NCI-H2029 (cell line): Measurements from ENCODE around the gene PGAM2.
"Not testable (repeated sequence)": the region's sequence is repeated elsewhere in the genome, so short reads cannot be mapped to it uniquely, and the experiment has no call there.

Experiments used
- DNase-seq: peaks from one replicate; lab custom pipeline; 2025; lab: John Stamatoyannopoulos, UW

The PGAM2 gene

DNA sequence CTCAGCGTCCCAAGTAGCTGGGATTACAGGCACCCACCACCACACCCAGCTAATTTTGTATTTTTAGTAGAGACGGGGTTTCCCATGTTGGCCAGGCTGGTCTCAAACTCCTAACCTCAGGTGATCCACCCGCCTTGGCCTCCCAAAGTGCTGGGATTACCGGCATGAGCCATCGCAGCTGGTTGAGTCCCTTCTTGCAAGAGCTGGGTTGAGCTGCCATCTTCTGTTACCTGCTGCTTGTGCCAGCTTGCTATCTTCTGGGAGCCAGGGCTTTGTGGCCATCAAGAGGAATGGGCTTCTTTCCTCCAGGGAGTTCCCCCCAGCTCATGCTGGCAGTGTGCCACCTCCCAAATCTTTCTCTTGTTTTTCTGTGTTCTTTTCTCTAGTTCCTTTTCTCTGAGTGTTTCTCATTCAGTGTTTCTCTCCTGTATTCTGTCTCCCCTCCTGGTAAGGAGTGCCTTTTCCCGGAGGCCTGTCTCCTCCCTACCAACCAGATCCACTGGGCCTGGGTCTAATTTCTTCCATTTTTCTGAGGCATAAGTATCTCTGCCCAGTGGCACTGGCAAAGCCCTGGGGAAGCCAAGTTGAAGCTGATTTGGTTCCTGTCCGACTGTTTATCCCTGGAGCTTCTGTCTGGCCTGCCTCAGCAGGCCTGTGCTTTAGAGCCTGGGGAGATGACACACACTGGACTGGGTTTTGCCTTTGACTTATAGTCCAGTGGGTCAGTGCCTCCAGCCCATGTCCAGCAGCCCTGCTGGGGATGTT lies 17.2 kb downstream of the PGAM2 start:
- no peak for DNase-seq

DNA sequence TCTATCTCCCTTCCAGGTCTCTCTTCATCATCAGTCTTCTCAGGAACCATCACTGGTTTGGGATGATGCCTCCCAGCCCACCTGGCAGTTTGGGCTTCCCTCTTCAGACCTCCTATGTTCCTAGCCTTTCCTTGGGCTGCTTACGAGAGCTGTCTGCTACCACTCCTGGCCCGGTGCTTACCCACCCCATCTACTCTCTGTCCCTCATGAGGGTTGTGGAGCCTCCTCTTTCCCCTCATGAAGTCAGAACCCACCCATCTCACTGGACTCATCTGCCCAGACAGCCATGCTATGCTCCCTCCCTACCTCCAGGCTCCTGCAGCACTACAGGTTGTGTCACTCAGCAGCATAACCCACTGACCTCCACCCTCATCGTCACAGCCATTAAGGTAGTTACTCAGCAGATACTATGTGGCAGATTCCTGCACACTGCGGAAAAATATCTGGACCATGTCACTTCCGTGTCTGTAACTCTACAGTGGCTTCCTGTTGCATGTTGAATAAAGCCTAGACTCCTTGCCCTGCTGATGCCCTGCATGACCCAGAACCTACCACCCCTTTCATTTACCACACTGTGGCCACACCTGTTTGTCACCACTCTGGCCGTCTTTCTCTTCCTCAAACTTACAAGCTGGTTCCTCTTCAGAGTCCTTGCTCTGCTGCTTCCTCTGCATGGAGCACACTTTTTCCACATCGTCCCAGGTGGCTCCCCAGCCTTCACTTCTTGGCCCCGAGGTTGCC lies 18.9 kb downstream of the PGAM2 start:
- DNase-seq: no peak

DNA sequence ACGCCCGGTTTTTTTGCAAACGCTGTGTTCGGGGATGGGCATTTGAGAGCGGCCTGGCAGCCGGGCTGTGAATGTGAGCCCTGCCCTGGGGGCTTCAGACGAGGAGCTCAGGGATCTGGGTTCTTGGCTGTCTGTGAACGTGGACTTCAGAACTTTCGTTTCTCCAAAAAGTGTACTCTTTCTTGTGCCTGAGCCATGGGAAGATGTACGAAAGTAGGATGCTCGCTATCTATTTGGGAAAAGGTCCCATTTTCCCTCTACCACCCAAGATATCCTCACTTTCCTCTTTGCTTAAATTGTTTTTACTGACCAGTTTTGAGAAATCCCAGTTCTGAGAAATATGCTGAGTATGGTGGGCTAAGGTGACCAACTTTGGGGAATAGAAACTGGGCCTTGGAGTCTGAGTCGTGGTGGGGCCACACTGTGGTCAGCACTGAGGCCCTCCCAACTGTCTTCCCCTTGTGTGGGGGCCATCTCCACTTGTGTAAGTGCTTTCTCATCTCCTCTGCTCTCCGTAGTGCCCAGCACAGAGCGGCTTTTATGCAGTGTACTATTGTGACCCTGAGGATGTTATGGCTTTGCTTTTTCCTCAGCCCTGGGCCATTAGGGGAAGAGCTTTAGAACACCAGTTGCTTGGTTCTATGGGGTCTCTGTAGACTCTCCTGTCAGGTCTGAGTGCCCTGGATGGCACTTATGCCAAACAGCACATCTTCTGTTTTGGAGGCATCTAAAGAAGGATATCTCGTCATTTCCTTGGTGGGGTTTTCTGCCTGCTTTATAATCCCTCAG lies 19.9 kb downstream of the PGAM2 start:
- DNase-seq: no peak

DNA sequence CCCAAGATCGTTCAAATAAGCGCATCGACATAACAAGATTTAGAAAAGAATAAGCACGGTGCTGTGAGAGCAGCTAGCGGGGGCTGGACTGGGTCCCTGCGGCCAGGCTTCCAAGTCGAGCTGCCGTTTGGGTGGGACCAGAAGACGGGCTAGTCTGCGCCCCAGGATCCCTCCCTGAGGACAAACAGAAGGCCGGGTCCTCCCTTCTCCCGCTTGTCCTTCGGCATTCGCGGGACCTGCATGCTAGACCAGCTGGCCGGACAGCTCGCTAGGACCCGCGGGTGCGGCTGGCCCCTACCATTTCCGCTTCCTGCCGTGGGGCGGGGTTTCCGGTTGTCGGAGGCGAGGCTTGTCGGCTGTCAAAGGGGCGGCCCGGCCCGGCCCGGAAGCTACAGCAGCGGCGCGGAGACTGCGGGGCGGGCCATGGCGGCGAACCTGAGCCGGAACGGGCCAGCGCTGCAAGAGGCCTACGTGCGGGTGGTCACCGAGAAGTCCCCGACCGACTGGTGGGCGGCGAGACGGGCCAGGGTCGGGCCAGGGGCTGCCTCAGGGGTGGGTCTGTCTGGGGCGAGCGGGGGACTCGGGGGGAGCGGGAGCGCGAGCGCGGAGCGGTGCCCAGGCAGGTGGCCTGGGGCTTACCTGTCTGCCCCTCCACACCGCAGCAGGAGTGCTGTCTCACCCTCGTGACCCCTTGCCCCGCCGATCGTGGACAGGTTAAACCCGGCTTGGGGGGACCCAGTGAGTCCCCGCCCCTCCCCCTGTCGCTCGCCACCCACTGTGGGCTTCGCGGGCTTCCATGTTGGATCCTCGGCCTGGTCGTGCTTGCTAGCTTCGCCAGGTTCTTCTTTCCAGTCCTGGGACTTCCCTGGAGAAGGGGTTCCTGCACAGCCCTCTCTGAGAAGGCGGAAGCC lies 20.8 kb downstream of the PGAM2 start, which contains the start of gene DBNL:
TSS of gene DBNL (plus strand) at position 388 of the 911 bp plus-strand sequence. CDS start at position 424, 36 bp downstream.
- peak; percentile 87 for DNase-seq

DNA sequence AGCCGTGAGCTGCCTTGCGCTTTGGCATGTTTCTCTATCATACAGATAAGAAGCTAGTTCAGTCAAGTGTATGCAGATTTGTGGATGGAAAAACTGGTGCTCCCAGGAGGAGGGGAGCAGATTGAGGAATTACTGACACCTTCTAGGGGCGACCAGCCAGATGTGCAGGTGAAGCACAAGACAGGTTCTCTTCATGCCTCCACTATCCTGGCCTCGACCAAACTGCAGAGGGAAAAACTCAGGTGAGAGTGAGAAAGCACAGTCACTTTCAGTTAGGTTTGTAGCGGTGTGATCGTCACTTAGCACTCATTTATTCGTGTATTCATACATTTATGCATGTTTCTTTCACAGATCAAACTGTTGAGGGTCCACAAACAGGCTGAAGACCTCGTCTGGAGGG lies 21.5 kb downstream of the PGAM2 start:
- DNase-seq: no peak

DNA sequence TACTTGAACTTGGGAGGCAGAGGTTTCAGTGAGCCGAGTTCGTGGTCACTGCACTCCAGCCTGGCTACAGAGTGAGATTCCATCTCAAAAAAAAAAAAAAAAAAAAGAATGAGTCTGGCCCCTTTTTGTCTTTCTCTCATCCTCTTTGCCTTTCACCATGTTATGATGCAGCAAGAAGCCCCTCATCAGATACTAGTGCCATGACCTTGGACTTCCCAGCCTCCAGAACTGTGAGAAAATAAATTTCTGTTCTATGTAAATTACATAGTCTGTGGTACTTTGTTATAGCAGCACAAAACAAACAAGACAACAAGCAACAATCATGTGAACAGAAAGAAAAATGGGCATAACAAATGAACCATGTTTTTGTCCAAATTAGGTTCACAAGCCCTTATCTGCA lies 23.1 kb downstream of the PGAM2 start:
- DNase-seq: no peak

DNA sequence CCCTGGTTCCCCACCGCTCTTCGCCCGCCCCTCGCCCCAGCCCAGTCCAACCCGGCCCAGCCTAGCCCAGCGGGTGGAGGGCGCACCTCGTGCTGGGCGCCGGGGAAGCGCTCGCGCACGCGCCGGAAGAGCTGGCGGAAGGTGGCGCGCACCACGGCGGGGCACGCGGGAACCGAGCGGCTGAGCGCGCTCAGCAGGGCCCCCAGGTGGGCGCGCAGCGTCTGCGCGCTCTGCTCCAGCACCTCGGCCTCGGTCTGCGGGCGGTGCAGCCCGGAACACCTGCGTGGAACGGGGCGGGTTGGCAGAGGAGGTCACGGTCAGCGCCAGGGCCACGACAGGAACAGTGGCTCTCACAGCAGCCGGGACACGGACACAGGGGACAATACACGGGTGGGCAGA lies 24.9 kb downstream of the PGAM2 start:
- DNase-seq: peak; percentile 28

DNA sequence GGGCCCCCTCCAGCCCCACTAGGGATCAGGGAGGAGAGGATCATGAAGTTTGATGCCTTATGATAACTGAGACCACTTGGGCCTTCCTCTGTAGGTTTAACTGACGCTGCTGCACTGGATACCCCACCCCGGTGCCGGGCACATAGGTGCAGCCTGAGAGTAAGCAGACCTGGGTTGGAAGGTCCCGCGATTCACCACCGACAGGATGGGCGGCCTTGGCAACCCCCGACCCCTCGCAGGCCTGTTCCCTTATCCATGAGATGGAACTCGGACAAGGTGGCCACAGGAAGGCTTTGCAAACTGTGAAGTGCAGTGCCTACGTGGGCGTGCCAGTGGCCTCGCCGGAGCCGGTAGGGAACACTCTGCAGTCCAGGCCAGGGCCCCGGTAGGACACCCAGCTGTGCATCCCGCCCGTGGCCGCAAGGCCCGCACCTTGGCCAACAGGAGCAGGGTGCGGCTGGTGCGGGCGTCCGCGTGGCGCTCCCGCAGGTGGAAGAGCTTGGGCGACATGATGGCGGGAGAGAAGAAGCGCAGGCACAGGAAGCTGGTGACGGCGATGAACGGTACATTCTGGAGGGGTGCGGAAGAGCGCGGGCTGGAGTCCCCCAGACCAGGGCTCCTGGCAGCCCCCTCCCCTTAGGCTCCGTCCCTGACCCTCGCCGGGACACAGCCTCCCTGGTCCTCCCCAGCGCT lies 25.4 kb downstream of the PGAM2 start:
- not testable (repeated sequence) for DNase-seq

DNA sequence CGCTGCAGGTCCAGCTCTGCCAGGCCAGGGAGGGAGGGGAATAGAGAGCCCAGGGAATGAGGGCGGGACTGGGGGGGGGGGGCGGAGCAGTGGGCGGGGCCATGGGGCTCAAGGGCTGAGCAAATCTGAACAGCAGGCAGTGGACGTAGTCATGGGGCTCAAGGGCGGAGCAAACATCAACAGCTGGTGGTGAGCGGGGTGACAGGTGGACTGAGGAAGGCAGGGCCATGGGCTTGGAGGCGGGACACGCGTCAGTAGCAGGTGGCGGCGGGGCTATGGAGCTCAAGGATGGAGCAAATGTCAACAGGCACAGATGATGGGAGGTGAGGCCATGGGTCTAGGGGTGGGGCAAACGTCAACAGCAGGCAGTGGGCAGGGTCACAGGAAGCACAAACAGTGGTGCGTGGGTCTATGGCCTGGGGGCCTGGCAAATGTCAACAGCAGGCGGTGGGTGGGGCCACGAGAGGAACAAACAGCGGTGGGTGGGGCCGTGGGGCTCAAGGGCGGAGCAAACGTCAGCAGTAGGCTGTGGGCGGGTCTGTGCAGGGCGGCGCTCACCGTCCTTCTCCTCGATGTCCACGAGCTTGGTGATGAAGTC lies 26.3 kb downstream of the PGAM2 start:
- DNase-seq: peak; percentile 93

DNA sequence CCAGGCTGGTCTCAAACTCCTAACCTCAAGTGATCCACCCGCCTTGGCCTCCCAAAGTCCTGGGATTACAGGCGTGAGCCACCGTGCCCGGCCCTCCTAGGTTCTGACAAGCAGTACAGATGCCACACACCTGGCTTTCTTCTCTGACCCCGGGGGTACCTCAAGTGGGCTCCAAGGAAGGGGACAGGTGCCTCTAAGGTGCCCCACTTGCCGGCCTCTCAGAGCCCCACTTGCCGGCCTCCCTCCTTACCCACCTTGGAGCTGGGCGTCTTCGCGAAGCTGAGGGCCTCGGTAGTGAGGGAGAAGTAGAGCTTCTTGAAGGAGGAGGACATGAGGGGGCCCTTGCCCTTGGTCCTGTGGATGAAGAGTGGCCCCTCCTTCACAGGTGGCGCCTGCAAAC lies 26.8 kb downstream of the PGAM2 start:
- not testable (repeated sequence) for DNase-seq

DNA sequence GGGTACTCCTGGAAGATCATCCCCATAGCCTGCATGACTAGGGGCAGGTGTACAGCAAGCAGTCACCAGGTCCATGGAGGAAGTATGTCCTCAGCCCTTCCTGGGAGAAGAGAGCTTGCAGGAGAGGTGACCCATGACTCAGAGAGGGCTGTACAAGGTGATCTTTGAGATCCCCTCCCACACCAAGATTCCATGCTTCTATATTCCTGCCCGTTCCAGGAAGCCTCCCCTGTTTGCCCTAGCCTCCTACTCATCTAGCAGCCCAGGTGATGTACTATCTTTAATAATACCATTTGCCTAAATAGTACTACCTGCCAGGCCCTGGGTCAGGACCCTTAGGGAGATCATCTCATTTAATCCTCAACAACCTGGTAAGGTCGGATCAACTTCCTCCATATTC lies 27.4 kb downstream of the PGAM2 start:
- not testable (repeated sequence) for DNase-seq

DNA sequence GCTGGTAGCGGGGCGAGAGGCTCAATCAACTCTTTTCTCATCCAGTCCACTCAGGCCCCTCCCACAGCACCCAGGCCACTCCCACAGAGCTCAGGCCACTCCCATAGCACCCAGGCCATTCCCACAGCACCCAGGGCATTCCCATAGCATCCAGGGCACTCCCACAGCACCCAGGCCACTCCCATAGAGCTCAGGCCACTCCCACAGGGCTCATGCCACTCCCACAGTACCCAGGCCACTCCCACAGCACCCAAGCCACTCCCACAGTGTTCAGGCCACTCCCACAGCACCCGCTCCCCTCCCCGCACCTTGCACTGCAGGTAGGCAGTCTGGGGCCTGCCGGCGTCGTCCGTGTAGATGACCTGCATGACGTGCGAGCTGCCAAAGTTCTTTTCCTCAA lies 29.0 kb downstream of the PGAM2 start:
- DNase-seq: not testable (repeated sequence)

DNA sequence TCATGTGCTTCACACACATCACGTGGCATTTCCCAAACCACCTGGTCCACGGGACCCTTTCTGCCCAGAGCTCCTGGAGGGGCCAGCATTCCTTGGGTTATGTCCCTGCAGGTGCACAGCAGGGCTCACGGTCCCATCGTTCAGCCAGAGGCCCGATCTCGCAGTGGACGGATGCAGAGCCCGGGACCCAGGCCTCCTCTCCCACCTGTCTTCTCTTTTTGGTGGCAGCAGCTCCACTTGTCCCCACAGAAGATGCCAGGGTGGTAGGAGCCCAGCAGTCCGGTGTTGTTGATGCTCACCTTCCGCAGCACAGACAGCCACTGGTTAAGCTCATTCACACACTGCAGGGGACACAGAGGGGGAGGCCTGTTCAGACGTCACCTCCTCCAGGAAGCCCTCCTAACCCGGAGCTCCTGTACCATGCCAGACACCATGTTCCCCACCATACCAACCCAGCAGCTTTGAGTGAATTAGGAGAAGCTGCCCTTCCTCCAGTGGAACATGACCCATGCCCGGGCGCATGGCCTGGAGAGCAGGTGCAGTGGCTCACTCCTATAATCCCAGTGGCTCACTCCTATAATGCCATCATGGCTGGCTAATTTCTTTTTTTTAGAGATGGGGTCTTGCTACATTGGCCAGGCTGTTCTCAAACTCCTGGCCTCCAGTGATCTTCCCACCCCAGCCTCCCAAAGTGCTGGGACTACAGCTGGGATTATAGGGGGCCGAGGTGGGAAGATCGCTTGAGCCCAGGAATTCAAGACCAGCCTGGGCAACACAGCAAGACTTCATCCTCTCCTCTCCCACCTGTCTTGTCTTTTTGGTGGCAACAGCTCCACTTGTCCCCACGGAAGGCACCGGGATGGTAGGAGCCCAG lies 31.2 kb downstream of the PGAM2 start:
- DNase-seq: not testable (repeated sequence)

DNA sequence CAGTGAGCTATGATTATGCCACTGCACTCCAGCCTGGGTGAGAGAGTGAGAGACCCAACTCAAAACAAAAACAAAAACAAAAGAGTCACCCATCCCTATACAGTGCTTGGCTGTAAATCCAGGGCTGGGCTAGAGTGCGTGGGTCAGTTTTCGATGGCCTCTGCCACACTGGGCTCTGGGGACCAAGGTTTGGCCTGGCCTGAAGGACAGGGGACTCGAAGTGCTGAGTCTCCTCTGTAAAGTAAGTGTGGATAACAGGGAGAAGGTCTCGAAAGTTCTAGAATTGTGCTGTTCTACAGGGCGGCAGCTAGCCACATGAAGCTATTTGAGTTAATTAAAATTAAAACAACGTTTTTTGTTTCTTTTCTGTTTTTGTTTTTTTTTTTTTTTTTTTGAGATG lies 33.3 kb downstream of the PGAM2 start:
- DNase-seq: not testable (repeated sequence)

DNA sequence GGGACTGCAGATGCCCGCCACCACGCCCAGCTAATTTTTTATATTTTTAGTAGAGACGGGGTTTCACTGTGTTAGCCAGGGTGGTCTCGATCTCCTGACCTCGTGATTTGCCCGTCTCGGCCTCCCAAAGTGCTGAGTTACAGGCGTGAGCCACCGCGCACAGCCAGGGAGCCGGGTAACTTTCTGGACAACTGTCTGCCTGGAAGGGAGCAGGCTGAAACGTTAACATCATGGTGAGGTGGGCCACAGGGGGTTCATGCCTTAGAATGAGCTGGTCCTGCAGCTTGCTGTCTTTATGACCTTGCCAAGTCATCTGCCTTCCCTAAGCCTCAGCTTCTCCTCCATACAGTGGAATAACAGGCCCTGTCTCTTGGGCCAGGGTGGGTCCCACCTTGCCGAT lies 34.0 kb downstream of the PGAM2 start:
- not testable (repeated sequence) for DNase-seq

DNA sequence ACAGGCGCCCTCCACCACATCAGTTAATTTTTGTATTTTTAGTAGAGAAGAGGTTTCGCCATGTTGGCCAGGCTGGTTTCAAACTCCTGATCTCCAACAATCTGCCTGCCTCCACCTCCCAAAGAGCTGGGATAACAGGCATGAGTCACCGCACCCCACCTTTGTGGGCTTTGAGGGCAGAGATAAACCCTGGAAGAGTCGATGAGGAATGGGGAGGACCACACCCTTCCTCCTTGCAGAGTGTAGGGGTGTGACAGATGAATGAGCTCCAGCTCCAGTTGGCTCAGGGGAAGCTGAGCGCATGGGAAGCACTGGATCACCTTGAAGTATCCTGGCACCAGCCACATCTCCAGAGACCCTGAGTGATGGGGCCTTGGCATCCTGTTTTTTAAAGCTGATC lies 35.3 kb downstream of the PGAM2 start:
- DNase-seq: not testable (repeated sequence)

DNA sequence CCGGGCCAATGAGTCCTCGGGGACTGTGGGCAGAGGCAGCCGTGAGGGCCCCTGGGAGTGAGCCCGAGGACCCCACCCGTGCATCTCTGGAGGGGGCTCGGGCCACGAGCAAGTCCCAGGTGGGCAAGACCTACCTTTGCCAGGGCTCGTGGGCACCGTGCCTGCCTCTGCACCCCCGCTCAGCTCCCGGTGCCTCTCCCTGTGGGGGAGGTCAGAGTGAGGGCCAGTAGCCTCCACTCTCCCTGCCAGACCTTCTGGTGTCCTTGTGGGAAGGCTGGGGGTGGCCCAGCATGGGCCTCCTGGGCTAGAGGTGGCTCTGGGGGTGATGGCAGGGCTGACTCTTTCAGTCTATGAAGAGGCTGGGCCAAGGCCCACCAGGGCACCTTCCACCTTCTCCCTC lies 35.9 kb downstream of the PGAM2 start:
- not testable (repeated sequence) for DNase-seq

DNA sequence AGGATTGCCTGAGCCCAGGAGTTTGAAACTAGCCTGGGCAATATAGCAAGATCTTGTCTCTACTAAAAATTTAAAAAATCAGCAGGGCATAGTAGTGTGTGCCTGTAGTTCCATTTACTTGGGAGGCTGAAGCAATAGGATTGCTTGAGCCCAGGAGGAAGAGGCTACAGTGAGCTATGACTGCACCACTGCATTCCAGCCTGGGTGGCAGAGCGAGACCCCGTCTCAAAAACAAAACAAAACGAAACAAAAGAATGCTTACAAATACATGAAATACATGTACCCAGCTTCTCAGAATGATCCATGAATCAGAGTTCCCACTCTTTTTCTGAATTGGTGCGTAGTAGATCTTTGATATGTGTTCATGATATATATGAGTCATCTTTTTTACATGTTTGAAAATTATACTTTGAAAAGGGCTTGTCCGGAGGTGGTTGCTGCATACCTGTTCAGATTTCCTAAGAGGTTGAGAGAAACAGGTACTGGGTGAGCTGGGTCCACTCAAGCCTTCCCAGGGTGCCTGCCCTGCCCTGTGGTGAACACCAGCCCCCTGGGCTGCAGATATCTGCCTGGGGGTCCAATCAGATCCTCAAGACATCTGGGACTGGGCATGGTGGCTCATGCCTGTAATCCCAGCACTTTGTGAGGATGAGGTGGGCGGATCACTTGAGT lies 42.4 kb downstream of the PGAM2 start:
- DNase-seq: not testable (repeated sequence)

DNA sequence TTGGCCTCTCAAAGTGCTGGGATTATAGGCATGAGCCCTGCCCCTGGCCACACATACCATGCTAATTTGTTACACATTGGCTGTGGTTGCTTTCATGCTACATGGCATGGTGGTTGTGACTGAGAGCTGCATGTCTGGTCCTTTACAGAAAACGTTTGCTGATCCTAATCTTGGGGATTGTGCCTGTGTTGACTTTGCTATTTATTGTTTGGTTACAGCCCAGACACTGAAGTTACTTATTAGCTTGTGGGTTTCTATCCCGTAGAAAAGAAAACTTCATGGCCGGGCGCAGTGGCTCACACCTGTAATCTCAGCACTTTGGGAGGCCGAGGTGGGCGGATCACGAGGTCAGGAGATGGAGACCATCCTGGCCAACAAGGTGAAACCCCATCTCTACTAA lies 43.3 kb downstream of the PGAM2 start:
- DNase-seq: not testable (repeated sequence)
